Kidney (tissue), 14 donors: Measurements from ENCODE around the gene UBASH3A. TPM values are rescaled to one million over a fixed set of nuclear protein-coding genes. Genes with fewer than 3 reads are reported as not detected.

Source experiments
- DNase-seq, 5 donors: peaks; one replicate each; pipeline ENCODE4 v3.0.0-alpha.2; 2013 to 2020
- FAIRE-seq: peaks from 2 replicates; lab custom pipeline; 2012; peaks lifted over from hg19 to GRCh38; lab: Jason Lieb, UNC
- H3K27ac ChIP-seq, 2 donors: one replicate each; pipeline ENCODE4 v1.7.0; 2013; ENCODE audit warnings: low read depth in 2 of 2, low read length in 2 of 2, inconsistent platforms in 1 of 2
- H3K27me3 ChIP-seq: one replicate; pipeline ENCODE4 v1.7.1; 2013; ENCODE audit warnings: low read length, inconsistent platforms; ENCODE audit not compliant: control insufficient read depth, insufficient read depth
- H3K36me3 ChIP-seq, 3 donors: one replicate each; pipeline versions ENCODE4 v1.7.0 to v1.7.1; 2013; ENCODE audit warnings: low read length in 3 of 3, control low read depth in 1 of 3, inconsistent platforms in 1 of 3; ENCODE audit not compliant: insufficient read depth in 3 of 3, control insufficient read depth in 2 of 3
- H3K4me1 ChIP-seq, 3 donors: one replicate each; pipeline versions ENCODE4 v1.7.0 to v1.7.1; 2013; ENCODE audit warnings: low read length in 3 of 3, inconsistent platforms in 1 of 3, low read depth in 1 of 3; ENCODE audit not compliant: control insufficient read depth in 2 of 3, insufficient read depth in 2 of 3
- H3K4me3 ChIP-seq, 3 donors: one replicate each; pipeline versions ENCODE4 v1.7.0 to v1.8.1; 2013; ENCODE audit warnings: low read length in 3 of 3, control low read depth in 1 of 3, inconsistent platforms in 1 of 3
- H3K9ac ChIP-seq, 3 donors: one replicate each; pipeline versions ENCODE4 v1.7.0 to v1.7.1; 2013; ENCODE audit warnings: low read length in 3 of 3, control low read depth in 1 of 3, inconsistent platforms in 1 of 3
- H3K9me3 ChIP-seq, 3 donors: one replicate each; pipeline versions ENCODE4 v1.7.0 to v1.7.1; 2013; ENCODE audit warnings: low read length in 3 of 3, control low read depth in 1 of 3, inconsistent platforms in 1 of 3; ENCODE audit not compliant: control insufficient read depth in 2 of 3, insufficient read depth in 1 of 3
- CTCF ChIP-seq: IDR thresholded peaks from 3 replicates; pipeline ENCODE4 v1.5.1; 2012; ENCODE audit warnings: mild to moderate bottlenecking, moderate library complexity, borderline replicate concordance; ENCODE audit not compliant: insufficient read depth; ENCODE audit errors: extremely low read depth
- intact Hi-C: fragments of 100-400 bp; cut with DNase I; formaldehyde crosslinking; loops from one replicate; pipeline ENCODE4 v1.11.1; 2022
- polyA plus RNA-seq: library from polyadenylated mRNA; stranded (reverse); fragments of 350-450 nt; fragmentation: Illumina TruSeq; extraction: RNeasy Lipid Tissue Mini Kit (QIAGEN cat#74804); gene quantifications from one replicate; pipeline ENCODE4 v1.2.3, GENCODE V29; 2014; ENCODE audit warnings: low read depth, low replicate concordance; ENCODE audit not compliant: insufficient read depth
- total RNA-seq: library from RNA; stranded (reverse); fragmentation: NEBNext Ultra II Directional; extraction: Animal tissue kit (Norgen Biotek cat#: 25700); gene quantifications from one replicate; pipeline ENCODE4 v1.2.1, GENCODE V29; 2021
- donor health status: control.
- donor health status: control.
- donor health status: control.
- donor health status: control.
- donor health status: control.
- donor health status: DM: yes; HTN: yes; CAD: no.
- donor health status: Normal renal cell carcinoma (clear cell type).

The UBASH3A gene
- total and polyA plus RNA-seq, 2 donors from 2014 or later, result 2.7 TPM; not detected in 1

GRCh38 chr21:42395905-42396651 is 7.6 kb upstream of the UBASH3A start, which contains the start of gene TMPRSS3:
TSS of gene TMPRSS3 (minus strand) at chr21:42396052. CDS start at chr21:42395417, 635 bp downstream.
- Histone ChIP-seq H3K4me3 (peak within 1 kb of the TSS in 2 of 3 donors; percentile 11 to 13), H3K36me3 (no peaks in the 10 kb centered on the region), H3K9me3 (no peaks in the 10 kb centered on the region), H3K27ac (peak within 1 kb of the TSS; percentile 11 to 51), H3K27me3 (no peaks in the 10 kb centered on the region), H3K9ac (no peak within 1 kb of the TSS), H3K4me1 (peaks cover 0 to 4% (median 0%) of the 10 kb centered on the region in 3 donors)
- FAIRE-seq, result no peak
- peak in 4 of 5 donors; percentile 66 to 82 (median 74) for DNase-seq
- no peak for TF ChIP-seq CTCF
- intact Hi-C loops, result no loop called here

GRCh38 chr21:42396799-42397745 is 6.6 kb upstream of the UBASH3A start:
- Histone ChIP-seq H3K4me3 (no peak overlapping the region), H3K27ac (no peak overlapping the region), H3K4me1 (peaks cover 0 to 4% (median 0%) of the 10 kb centered on the region in 3 donors), H3K9me3 (peaks cover 0 to 8% (median 0%) of the 10 kb centered on the region in 3 donors), H3K27me3 (no peaks in the 10 kb centered on the region), H3K36me3 (no peaks in the 10 kb centered on the region), H3K9ac (no peak overlapping the region)
- FAIRE-seq, result no peak
- DNase-seq, result peak in 2 of 5 donors; percentile 58
- intact Hi-C loops, result no loop called here
- TF ChIP-seq CTCF, result no peak

- no peaks in the 10 kb centered on the region for H3K27me3 ChIP-seq
- no peak overlapping the region for H3K9ac ChIP-seq
- H3K4me1 ChIP-seq, result peaks cover 0 to 4% (median 0%) of the 10 kb centered on the region in 3 donors
- H3K27ac ChIP-seq, result no peak overlapping the region
- intact Hi-C loops, result no loop called here
- no peak for FAIRE-seq
- peaks cover 0 to 10% (median 0%) of the 10 kb centered on the region in 3 donors for H3K9me3 ChIP-seq
- DNase-seq, result no peak
- no peak overlapping the region for H3K4me3 ChIP-seq
- H3K36me3 ChIP-seq, result no peaks in the 10 kb centered on the region
- TF ChIP-seq CTCF, result no peak
These were observed 5.8 kb upstream of the UBASH3A start for GRCh38 chr21:42397746-42398394.
